Retinal pigment epithelial cell (primary cell): Measurements from ENCODE around the gene SNX9.

ENCODE experiments used
- DNase-seq: peaks from one replicate; pipeline ENCODE4 v3.0.0-alpha.2; 2010; ENCODE audit warnings: low read depth
- H3K4me3 ChIP-seq: 2 replicates; pipeline ENCODE4 v1.5.1; 2011; ENCODE audit warnings: mild to moderate bottlenecking, low read length, control low read depth, moderate library complexity
- CTCF ChIP-seq: conservative IDR thresholded peaks from 2 replicates; pipeline ENCODE4 v1.5.1; 2011; ENCODE audit warnings: low read depth, low read length, control low read depth, inconsistent platforms

Gene SNX9

GRCh38 chr6:157811476-157812173 lies 11.4 kb upstream of the SNX9 start:
- no peak for TF ChIP-seq CTCF
- H3K4me3 ChIP-seq, result no peak overlapping the region
- DNase-seq, result no peak

GRCh38 chr6:157812425-157813171 lies 10.4 kb upstream of the SNX9 start:
- no peak for DNase-seq
- no peak overlapping the region for H3K4me3 ChIP-seq
- no peak for TF ChIP-seq CTCF

- DNase-seq, result no peak
- TF ChIP-seq CTCF, result no peak
- no peak overlapping the region for H3K4me3 ChIP-seq
These were observed 9.9 kb upstream of the SNX9 start for GRCh38 chr6:157813191-157813590.

GRCh38 chr6:157813750-157814455 lies 9.1 kb upstream of the SNX9 start:
- no peak overlapping the region for H3K4me3 ChIP-seq
- DNase-seq, result no peak
- TF ChIP-seq CTCF, result no peak

GRCh38 chr6:157814883-157815282 lies 8.2 kb upstream of the SNX9 start:
- no peak for DNase-seq
- no peak overlapping the region for H3K4me3 ChIP-seq
- no peak for TF ChIP-seq CTCF

GRCh38 chr6:157821342-157822033 lies 1.6 kb upstream of the SNX9 start:
- H3K4me3 ChIP-seq, result no peak overlapping the region
- DNase-seq, result no peak
- no peak for TF ChIP-seq CTCF
